HEK293 (cell line): ENCODE results near the gene UQCRFS1.

ENCODE experiments used
- ATF2 ChIP-seq: fragments of 450-650 bp; formaldehyde crosslinking; IDR thresholded peaks from 2 replicates; pipeline ENCODE4 v1.5.1; 2016; ENCODE audit warnings: missing biosample characterization, missing genetic modification characterization, low read depth
- BCL11B ChIP-seq: fragments of 450-650 bp; formaldehyde crosslinking; IDR thresholded peaks from 2 replicates; pipeline ENCODE4 v1.5.1; 2016; ENCODE audit warnings: low read depth, missing biosample characterization, missing genetic modification characterization
- CTCF ChIP-seq: fragments of 450-650 bp; formaldehyde crosslinking; IDR thresholded peaks from 2 replicates; pipeline ENCODE4 v1.5.1; 2016; ENCODE audit warnings: missing biosample characterization, missing genetic modification characterization
- FEZF1 ChIP-seq: fragments of 450-650 bp; formaldehyde crosslinking; IDR thresholded peaks from 2 replicates; pipeline ENCODE4 v1.5.1; 2016; ENCODE audit warnings: missing biosample characterization, missing genetic modification characterization
- GLIS1 ChIP-seq: fragments of 450-650 bp; formaldehyde crosslinking; IDR thresholded peaks from 2 replicates; pipeline ENCODE4 v1.5.1; 2016; ENCODE audit warnings: missing biosample characterization, missing genetic modification characterization
- HOXC10 ChIP-seq: sonication (generic); formaldehyde crosslinking; IDR thresholded peaks from 2 replicates; pipeline ENCODE4 v1.8.1; 2023; ENCODE audit warnings: mild to moderate bottlenecking, missing genetic modification reagents
- KLF10 ChIP-seq: fragments of 450-650 bp; IDR thresholded peaks from 2 replicates; pipeline ENCODE4 v1.5.1; 2018; ENCODE audit warnings: missing biosample characterization, mild to moderate bottlenecking, missing genetic modification characterization
- TRIM28 ChIP-seq: IDR thresholded peaks from 2 replicates; pipeline ENCODE4 v1.6.1; 2011; ENCODE audit warnings: low read length, control low read depth, borderline replicate concordance
- ZBTB1 ChIP-seq: fragments of 450-650 bp; formaldehyde crosslinking; IDR thresholded peaks from 2 replicates; pipeline ENCODE4 v1.5.1; 2016; ENCODE audit warnings: missing biosample characterization, missing genetic modification characterization
- ZNF10 ChIP-seq: fragments of 450-650 bp; formaldehyde crosslinking; IDR thresholded peaks from 2 replicates; pipeline ENCODE4 v1.5.1; 2017; ENCODE audit warnings: missing biosample characterization, missing genetic modification characterization
- ZNF148 ChIP-seq: fragments of 450-650 bp; formaldehyde crosslinking; IDR thresholded peaks from 2 replicates; pipeline ENCODE4 v1.5.0; 2017; ENCODE audit warnings: missing biosample characterization, missing genetic modification characterization, borderline replicate concordance
- ZNF211 ChIP-seq: fragments of 450-650 bp; formaldehyde crosslinking; IDR thresholded peaks from 2 replicates; pipeline ENCODE4 v1.5.1; 2016; ENCODE audit warnings: low read depth, missing biosample characterization, missing genetic modification characterization
- ZNF248 ChIP-seq: fragments of 450-650 bp; formaldehyde crosslinking; IDR thresholded peaks from 2 replicates; pipeline ENCODE4 v1.5.1; 2017; ENCODE audit warnings: missing biosample characterization, missing genetic modification characterization
- ZNF280C ChIP-seq: fragments of 450-650 bp; formaldehyde crosslinking; IDR thresholded peaks from 2 replicates; pipeline ENCODE4 v1.5.1; 2016; ENCODE audit warnings: missing biosample characterization, missing genetic modification characterization
- ZNF37A ChIP-seq: fragments of 450-650 bp; IDR thresholded peaks from 2 replicates; pipeline ENCODE4 v1.5.1; 2018; ENCODE audit warnings: missing biosample characterization, missing genetic modification characterization
- ZNF449 ChIP-seq: fragments of 450-650 bp; formaldehyde crosslinking; IDR thresholded peaks from 2 replicates; pipeline ENCODE4 v1.5.1; 2017; ENCODE audit warnings: missing biosample characterization, mild to moderate bottlenecking, missing genetic modification characterization, moderate library complexity
- ZNF585B ChIP-seq: fragments of 450-650 bp; formaldehyde crosslinking; IDR thresholded peaks from 2 replicates; pipeline ENCODE4 v1.5.1; 2016; ENCODE audit warnings: missing biosample characterization, missing genetic modification characterization
- ZNF629 ChIP-seq: fragments of 450-650 bp; formaldehyde crosslinking; IDR thresholded peaks from 2 replicates; pipeline ENCODE4 v1.5.1; 2017; ENCODE audit warnings: missing biosample characterization, missing genetic modification characterization
- ZNF639 ChIP-seq: fragments of 450-650 bp; formaldehyde crosslinking; IDR thresholded peaks from 2 replicates; pipeline ENCODE4 v1.5.1; 2016; ENCODE audit warnings: missing biosample characterization, missing genetic modification characterization
- ZNF670 ChIP-seq: fragments of 450-650 bp; formaldehyde crosslinking; IDR thresholded peaks from 2 replicates; pipeline ENCODE4 v1.5.1; 2016; ENCODE audit warnings: missing biosample characterization, missing genetic modification characterization, low read depth
- ZNF692 ChIP-seq: fragments of 450-650 bp; formaldehyde crosslinking; IDR thresholded peaks from 2 replicates; pipeline ENCODE4 v1.5.1; 2016; ENCODE audit warnings: missing biosample characterization, missing genetic modification characterization
- ZNF704 ChIP-seq: fragments of 450-650 bp; formaldehyde crosslinking; IDR thresholded peaks from 2 replicates; pipeline ENCODE4 v1.5.1; 2016; ENCODE audit warnings: missing biosample characterization, missing genetic modification characterization
- ZNF747 ChIP-seq: fragments of 450-650 bp; formaldehyde crosslinking; IDR thresholded peaks from 2 replicates; pipeline ENCODE4 v1.5.1; 2016; ENCODE audit warnings: missing biosample characterization, missing genetic modification characterization
- ZNF768 ChIP-seq: fragments of 450-650 bp; formaldehyde crosslinking; IDR thresholded peaks from 2 replicates; pipeline ENCODE4 v1.5.1; 2018; ENCODE audit warnings: missing biosample characterization, mild to moderate bottlenecking, missing genetic modification characterization
- ZNF792 ChIP-seq: fragments of 450-650 bp; formaldehyde crosslinking; IDR thresholded peaks from 2 replicates; pipeline ENCODE4 v1.5.1; 2016; ENCODE audit warnings: missing biosample characterization, missing genetic modification characterization

The UQCRFS1 gene

GRCh38 chr19:29212648-29213573, at the start of gene UQCRFS1 (continued):
- TF ChIP-seq ATF2 (tag by site-specific recombination) (peak; percentile 21; the same call in 1 of the 2 replicates), ZNF148 (no peak), ZNF670 (no peak), TRIM28 (no peak), CTCF (tag by site-specific recombination) (peak; percentile 80; the same call in 1 of the 2 replicates), ZNF792 (peak; percentile 97), ZNF211 (tag by site-specific recombination) (no peak), GLIS1 (tag by site-specific recombination) (peak; percentile 69), ZNF248 (tag by site-specific recombination) (no peak), ZNF10 (tag by site-specific recombination) (no peak; the same call in 1 of the 2 replicates), ZNF704 (tag by site-specific recombination) (no peak), ZNF449 (no peak), HOXC10 (no peak), ZNF639 (no peak), ZNF768 (tag by site-specific recombination) (no peak), ZNF692 (tag by site-specific recombination) (peak; percentile 56; the same call in 1 of the 2 replicates), ZNF585B (no peak), ZNF37A (tag by site-specific recombination) (no peak), ZNF629 (peak; percentile 96), BCL11B (tag by site-specific recombination) (no peak), ZNF280C (no peak), ZBTB1 (tag by site-specific recombination) (no peak), ZNF747 (tag by site-specific recombination) (no peak), KLF10 (peak; percentile 33; the same call in 1 of the 2 replicates), FEZF1 (tag by site-specific recombination) (no peak)
